ENCODE results near the gene PPP2R5E.

Gene PPP2R5E

GRCh38 chr14:63470962-63471793 lies 72.0 kb downstream of the PPP2R5E start:
- peak in 1 of 2 experiments; percentile 4 for DNase-seq

GRCh38 chr14:63468294-63468693 lies 74.9 kb downstream of the PPP2R5E start:
- DNase-seq = no peak

- no peak for DNase-seq
Measured at GRCh38 chr14:63467440-63468072, 75.6 kb downstream of the PPP2R5E start.

GRCh38 chr14:63465347-63465746 lies 77.8 kb downstream of the PPP2R5E start:
- DNase-seq = no peak

GRCh38 chr14:63460680-63461369 lies 82.4 kb downstream of the PPP2R5E start:
- no peak for DNase-seq

- no peak for DNase-seq
Measured at GRCh38 chr14:63459738-63460137, 83.4 kb downstream of the PPP2R5E start.

- no peak for DNase-seq
Measured at GRCh38 chr14:63457498-63457897, 85.7 kb downstream of the PPP2R5E start.

GRCh38 chr14:63454863-63455622 lies 88.1 kb downstream of the PPP2R5E start:
- DNase-seq = peak; percentile 45 to 65

GRCh38 chr14:63454436-63454835 lies 88.7 kb downstream of the PPP2R5E start:
- no peak for DNase-seq

- no peak for DNase-seq
Measured at GRCh38 chr14:63453443-63453936, 89.7 kb downstream of the PPP2R5E start.

- DNase-seq = no peak
Measured at GRCh38 chr14:63452796-63453195, 90.4 kb downstream of the PPP2R5E start.

GRCh38 chr14:63448841-63449240 lies 94.3 kb downstream of the PPP2R5E start:
- DNase-seq = no peak

- DNase-seq = no peak
Measured at GRCh38 chr14:63444588-63444987, 98.6 kb downstream of the PPP2R5E start.

- DNase-seq = no peak
Measured at GRCh38 chr14:63443988-63444387, 99.2 kb downstream of the PPP2R5E start.

GRCh38 chr14:63443361-63443760 lies 99.8 kb downstream of the PPP2R5E start:
- no peak for DNase-seq

GRCh38 chr14:63438065-63438757 lies 105.0 kb downstream of the PPP2R5E start:
- peak; percentile 26 to 50 for DNase-seq

- no peak for DNase-seq
Measured at GRCh38 chr14:63436286-63437098, 106.7 kb downstream of the PPP2R5E start.

GRCh38 chr14:63435838-63436237 lies 107.3 kb downstream of the PPP2R5E start:
- no peak for DNase-seq

GRCh38 chr14:63435204-63435603 lies 108.0 kb downstream of the PPP2R5E start:
- peak; percentile 13 to 15 for DNase-seq

- no peak for DNase-seq
Measured at GRCh38 chr14:63432888-63433552, 110.2 kb downstream of the PPP2R5E start.

- no peak for DNase-seq
Measured at GRCh38 chr14:63432228-63432627, 110.9 kb downstream of the PPP2R5E start.

Data from Kasumi-1 (cell line).